ENCODE results near the gene LAMC3. TPM values are rescaled to one million over a fixed set of nuclear protein-coding genes. Genes with fewer than 3 reads are reported as not detected.

The LAMC3 gene
- total and polyA plus RNA-seq, 2 experiments from 2014 or later: 5.4 to 14.0 TPM

DNA sequence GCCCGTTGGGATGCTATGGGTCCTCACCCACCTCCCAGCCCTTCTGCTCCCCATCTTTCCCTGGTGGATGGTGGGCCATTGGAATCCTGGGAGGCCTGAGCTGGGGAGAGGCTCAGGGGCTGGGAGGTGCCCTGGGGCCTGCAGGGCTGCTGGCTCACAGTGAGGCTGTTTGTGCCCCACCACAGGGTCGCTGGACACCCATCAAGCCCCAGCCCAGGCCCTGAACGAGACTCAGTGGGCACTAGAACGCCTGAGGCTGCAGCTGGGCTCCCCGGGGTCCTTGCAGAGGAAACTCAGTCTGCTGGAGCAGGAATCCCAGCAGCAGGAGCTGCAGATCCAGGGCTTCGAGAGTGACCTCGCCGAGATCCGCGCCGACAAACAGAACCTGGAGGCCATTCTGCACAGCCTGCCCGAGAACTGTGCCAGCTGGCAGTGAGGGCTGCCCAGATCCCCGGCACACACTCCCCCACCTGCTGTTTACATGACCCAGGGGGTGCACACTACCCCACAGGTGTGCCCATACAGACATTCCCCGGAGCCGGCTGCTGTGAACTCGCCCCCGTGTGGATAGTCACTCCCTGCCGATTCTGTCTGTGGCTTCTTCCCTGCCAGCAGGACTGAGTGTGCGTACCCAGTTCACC is 82.5 kb downstream of the LAMC3 start:
- TF ChIP-seq, protein P1, sequence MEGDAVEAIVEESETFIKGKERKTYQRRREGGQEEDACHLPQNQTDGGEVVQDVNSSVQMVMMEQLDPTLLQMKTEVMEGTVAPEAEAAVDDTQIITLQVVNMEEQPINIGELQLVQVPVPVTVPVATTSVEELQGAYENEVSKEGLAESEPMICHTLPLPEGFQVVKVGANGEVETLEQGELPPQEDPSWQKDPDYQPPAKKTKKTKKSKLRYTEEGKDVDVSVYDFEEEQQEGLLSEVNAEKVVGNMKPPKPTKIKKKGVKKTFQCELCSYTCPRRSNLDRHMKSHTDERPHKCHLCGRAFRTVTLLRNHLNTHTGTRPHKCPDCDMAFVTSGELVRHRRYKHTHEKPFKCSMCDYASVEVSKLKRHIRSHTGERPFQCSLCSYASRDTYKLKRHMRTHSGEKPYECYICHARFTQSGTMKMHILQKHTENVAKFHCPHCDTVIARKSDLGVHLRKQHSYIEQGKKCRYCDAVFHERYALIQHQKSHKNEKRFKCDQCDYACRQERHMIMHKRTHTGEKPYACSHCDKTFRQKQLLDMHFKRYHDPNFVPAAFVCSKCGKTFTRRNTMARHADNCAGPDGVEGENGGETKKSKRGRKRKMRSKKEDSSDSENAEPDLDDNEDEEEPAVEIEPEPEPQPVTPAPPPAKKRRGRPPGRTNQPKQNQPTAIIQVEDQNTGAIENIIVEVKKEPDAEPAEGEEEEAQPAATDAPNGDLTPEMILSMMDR (IDR thresholded peaks at IDR 0.05; ENCODE audit: low read depth, low read length): no peak
- H3K36me3 ChIP-seq: no peaks in the 10 kb centered on the region
- no peak overlapping the region for H3K27ac ChIP-seq
- no peak for DNase-seq (ENCODE audit: low read depth in 1 of 2, low spot score in 1 of 2)
- no peaks in the 10 kb centered on the region for H3K4me1 ChIP-seq (ENCODE audit: low read depth)
- no peaks in the 10 kb centered on the region for H3K9me3 ChIP-seq (ENCODE audit: low read depth)
- no peaks in the 10 kb centered on the region for H3K27me3 ChIP-seq
- H3K4me3 ChIP-seq: no peak overlapping the region

GRCh38 chr9:131092030-131092429 is 83.1 kb downstream of the LAMC3 start:
- no peaks in the 10 kb centered on the region for H3K9me3 ChIP-seq (ENCODE audit: low read depth)
- TF ChIP-seq, protein P1 (IDR thresholded peaks at IDR 0.05; ENCODE audit: low read depth, low read length): no peak
- H3K4me3 ChIP-seq: no peak overlapping the region
- DNase-seq (ENCODE audit: low read depth in 1 of 2, low spot score in 1 of 2): no peak
- H3K4me1 ChIP-seq (ENCODE audit: low read depth): no peaks in the 10 kb centered on the region
- H3K27ac ChIP-seq: no peak overlapping the region
- H3K36me3 ChIP-seq: no peaks in the 10 kb centered on the region
- no peaks in the 10 kb centered on the region for H3K27me3 ChIP-seq

- no peaks in the 10 kb centered on the region for H3K9me3 ChIP-seq (ENCODE audit: low read depth)
- no peak overlapping the region for H3K27ac ChIP-seq
- no peaks in the 10 kb centered on the region for H3K36me3 ChIP-seq
- H3K4me1 ChIP-seq (ENCODE audit: low read depth): no peaks in the 10 kb centered on the region
- H3K4me3 ChIP-seq: no peak overlapping the region
- no peaks in the 10 kb centered on the region for H3K27me3 ChIP-seq
- TF ChIP-seq, protein P1 (IDR thresholded peaks at IDR 0.05; ENCODE audit: low read depth, low read length): no peak
- DNase-seq (ENCODE audit: low read depth in 1 of 2, low spot score in 1 of 2): no peak
Measured at GRCh38 chr9:131092548-131093440, 83.8 kb downstream of the LAMC3 start.

DNA sequence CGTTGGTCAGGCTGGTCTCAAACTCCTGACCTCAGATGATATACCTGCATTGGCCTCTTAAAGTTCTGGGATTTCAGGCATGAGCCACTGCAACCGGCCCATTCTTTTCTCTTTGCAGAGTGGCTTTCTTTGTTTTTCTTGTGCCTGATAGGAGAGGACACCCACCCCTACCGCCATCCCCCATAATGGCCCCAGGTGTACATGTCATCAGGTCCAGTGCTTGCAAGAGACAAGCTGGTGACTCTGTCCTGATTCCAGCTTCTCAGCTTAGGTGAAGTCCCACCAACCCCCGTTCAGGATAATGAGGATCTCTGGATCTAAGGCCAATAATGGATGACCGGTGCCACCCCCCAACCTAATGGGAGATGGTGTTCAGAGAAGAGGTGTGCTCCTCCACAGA is 85.0 kb downstream of the LAMC3 start:
- Histone ChIP-seq H3K4me1 (ENCODE audit: low read depth) (no peaks in the 10 kb centered on the region), H3K27me3 (no peaks in the 10 kb centered on the region), H3K9me3 (ENCODE audit: low read depth) (no peaks in the 10 kb centered on the region), H3K27ac (no peak overlapping the region), H3K36me3 (no peaks in the 10 kb centered on the region), H3K4me3 (no peak overlapping the region)
- no peak for DNase-seq (ENCODE audit: low read depth in 1 of 2, low spot score in 1 of 2)
- TF ChIP-seq, protein P1 (IDR thresholded peaks at IDR 0.05; ENCODE audit: low read depth, low read length): no peak

DNA sequence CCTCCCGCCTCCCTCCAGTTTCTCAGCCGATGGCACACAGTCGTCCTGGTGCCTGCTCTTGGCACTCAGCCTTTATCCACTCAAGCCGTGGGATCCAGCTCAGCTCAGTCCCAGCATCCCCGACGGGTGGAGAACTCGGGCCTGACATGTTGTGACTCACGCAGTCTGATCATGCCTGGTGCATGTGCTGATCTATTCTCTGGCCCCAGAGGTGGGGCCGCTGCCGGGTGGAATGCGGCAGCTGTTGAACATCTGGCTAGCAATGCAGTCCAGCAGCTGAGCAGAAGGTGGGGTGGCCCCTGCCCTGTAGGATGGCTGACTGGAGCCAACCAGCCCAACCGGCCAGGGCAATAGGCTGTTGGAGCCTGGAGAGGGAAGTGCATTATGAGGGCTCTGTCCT is 85.6 kb downstream of the LAMC3 start:
- DNase-seq (ENCODE audit: low read depth in 1 of 2, low spot score in 1 of 2): peak in 1 of 2 donors; percentile 51
- TF ChIP-seq, protein P1 (IDR thresholded peaks at IDR 0.05; ENCODE audit: low read depth, low read length): no peak
- Histone ChIP-seq H3K4me3 (no peak overlapping the region), H3K9me3 (ENCODE audit: low read depth) (no peaks in the 10 kb centered on the region), H3K27ac (no peak overlapping the region), H3K27me3 (no peaks in the 10 kb centered on the region), H3K36me3 (no peaks in the 10 kb centered on the region), H3K4me1 (ENCODE audit: low read depth) (no peaks in the 10 kb centered on the region)
